Cardiac muscle cell (in vitro differentiated cells and primary cell): Measurements from ENCODE around the gene TLE7. TPM values are rescaled to one million over a fixed set of nuclear protein-coding genes. Genes with fewer than 3 reads are reported as not detected.

Experiments used
- DNase-seq, 2 donors: peaks; one replicate each; pipeline versions ENCODE4 v3.0.0 to v3.0.0-alpha.2; 2010 to 2017; ENCODE audit warnings: low read depth in 1 of 2, low spot score in 1 of 2
- H3K27ac ChIP-seq: fragments of 200-600 bp; sonication (generic); 2 replicates; pipeline ENCODE4 v1.5.1; 2016
- H3K27me3 ChIP-seq: fragments of 200-600 bp; sonication (generic); 2 replicates; pipeline ENCODE4 v1.6.0; 2016; ENCODE audit warnings: control low read depth
- H3K36me3 ChIP-seq: fragments of 200-600 bp; sonication (generic); 2 replicates; pipeline ENCODE4 v1.5.1; 2016; ENCODE audit warnings: control low read depth
- H3K4me1 ChIP-seq: fragments of 200-600 bp; sonication (generic); 2 replicates; pipeline ENCODE4 v1.8.1; 2017; ENCODE audit warnings: low read depth, mild to moderate bottlenecking, mixed run types
- H3K4me3 ChIP-seq: fragments of 200-600 bp; sonication (generic); 2 replicates; pipeline ENCODE4 v1.5.1; 2016; ENCODE audit warnings: mild to moderate bottlenecking
- H3K9me3 ChIP-seq: fragments of 200-600 bp; sonication (generic); 2 replicates; pipeline ENCODE4 v1.5.1; 2017; ENCODE audit warnings: low read depth, mild to moderate bottlenecking, control low read depth
- CTCF ChIP-seq: IDR thresholded peaks from 2 replicates; pipeline ENCODE4 v1.5.1; 2012; ENCODE audit warnings: low read depth, mild to moderate bottlenecking, low read length
- polyA plus RNA-seq: library from polyadenylated mRNA; unstranded; fragments of >200 nt; fragmentation: Nextera tagmentation; extraction: Ambion mirVana; gene quantifications from 2 replicates; pipeline ENCODE4 v1.2.1, GENCODE V29; 2016
- total RNA-seq: library from RNA; depleted of rRNA; stranded (reverse); fragments of >200 nt; gene quantifications from 2 replicates; pipeline ENCODE4 v1.2.3, GENCODE V29; 2016

Gene TLE7
- total and polyA plus RNA-seq, 2 experiments from 2014 or later = not detected

- Histone ChIP-seq H3K4me3 (peak overlapping the region; percentile 18), H3K27ac (no peak overlapping the region), H3K27me3 (peaks cover 45% of the 10 kb centered on the region), H3K9me3 (no peaks in the 10 kb centered on the region), H3K36me3 (no peaks in the 10 kb centered on the region), H3K4me1 (no peaks in the 10 kb centered on the region)
- DNase-seq = peak; percentile 56 to 80
- no peak for TF ChIP-seq CTCF
Measured at GRCh38 chr16:71426069-71426879, 15.6 kb downstream of the TLE7 start.

- no peaks in the 10 kb centered on the region for H3K9me3 ChIP-seq
- H3K4me3 ChIP-seq = peak overlapping the region; percentile 18
- peaks cover 45% of the 10 kb centered on the region for H3K27me3 ChIP-seq
- no peak for DNase-seq
- no peak for TF ChIP-seq CTCF
- H3K27ac ChIP-seq = no peak overlapping the region
- H3K4me1 ChIP-seq = no peaks in the 10 kb centered on the region
- no peaks in the 10 kb centered on the region for H3K36me3 ChIP-seq
Measured at GRCh38 chr16:71425746-71426068, 16.1 kb downstream of the TLE7 start.

DNA sequence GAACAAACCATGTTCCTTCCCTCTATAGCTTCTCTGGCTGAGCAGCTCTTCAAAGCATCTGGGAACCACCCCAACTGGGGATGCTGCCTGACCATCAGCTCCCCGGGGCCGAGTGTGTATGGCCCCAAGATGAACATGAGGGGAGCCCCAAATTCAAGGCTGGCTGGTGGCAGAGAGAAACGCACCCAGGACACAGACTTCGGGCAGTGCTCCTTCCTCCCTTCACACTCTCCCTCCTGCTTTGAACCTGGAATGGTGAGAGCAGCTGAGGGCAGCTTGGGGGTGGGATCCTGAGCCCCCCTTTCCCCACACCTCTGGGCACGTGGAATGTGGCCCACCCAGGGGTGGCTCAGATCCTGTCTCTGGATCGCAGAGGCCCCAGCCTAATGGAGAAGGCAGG, 17.2 kb downstream of the TLE7 start:
- Histone ChIP-seq H3K9me3 (no peaks in the 10 kb centered on the region), H3K36me3 (no peaks in the 10 kb centered on the region), H3K27me3 (peaks cover 36% of the 10 kb centered on the region), H3K4me3 (no peak overlapping the region), H3K4me1 (no peaks in the 10 kb centered on the region), H3K27ac (no peak overlapping the region)
- no peak for TF ChIP-seq CTCF
- DNase-seq = no peak

DNA sequence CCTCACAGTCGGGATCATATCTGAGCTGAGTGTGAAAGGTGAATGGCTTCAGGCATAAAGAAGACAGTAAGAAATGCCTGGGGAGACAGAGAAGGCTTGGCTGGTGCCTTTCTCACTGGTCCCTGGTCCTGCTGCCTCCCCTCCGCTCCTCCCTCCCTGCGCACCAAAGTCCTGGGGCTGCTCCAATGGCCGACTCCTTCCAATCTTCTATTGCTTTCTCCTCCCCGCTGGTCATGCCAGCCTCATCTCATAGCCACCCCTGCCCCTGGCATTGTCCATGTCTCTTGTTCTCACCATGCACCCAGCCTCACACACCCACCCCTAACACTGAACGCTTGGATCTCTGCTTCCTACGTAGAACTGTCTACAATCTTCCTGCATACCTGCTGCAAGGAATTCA, 18.0 kb downstream of the TLE7 start:
- H3K9me3 ChIP-seq = no peaks in the 10 kb centered on the region
- no peak for DNase-seq
- TF ChIP-seq CTCF = no peak
- H3K27ac ChIP-seq = no peak overlapping the region
- H3K4me3 ChIP-seq = no peak overlapping the region
- H3K4me1 ChIP-seq = no peaks in the 10 kb centered on the region
- H3K27me3 ChIP-seq = peaks cover 30% of the 10 kb centered on the region
- no peaks in the 10 kb centered on the region for H3K36me3 ChIP-seq

- H3K4me1 ChIP-seq = no peaks in the 10 kb centered on the region
- H3K36me3 ChIP-seq = no peaks in the 10 kb centered on the region
- peaks cover 33% of the 10 kb centered on the region for H3K27me3 ChIP-seq
- H3K9me3 ChIP-seq = no peaks in the 10 kb centered on the region
- no peak overlapping the region for H3K27ac ChIP-seq
- TF ChIP-seq CTCF = no peak
- no peak overlapping the region for H3K4me3 ChIP-seq
- no peak for DNase-seq
Measured at GRCh38 chr16:71423016-71423415, 18.8 kb downstream of the TLE7 start.
